Natural killer cell (primary cell): Measurements from ENCODE around the gene SRGAP3. TPM values are rescaled to one million over a fixed set of nuclear protein-coding genes. Genes with fewer than 3 reads are reported as not detected.

ENCODE experiments used
- ATAC-seq, 3 donors: fragments of 150-1000 bp in 2 of 3; fragments of 200-7000 bp in 1 of 3; cut with Tn5 transposase; 1 replicate in 1 of 3; 2 replicates in 2 of 3; pipeline ENCODE4 v1.10.0; 2021; ENCODE audit warnings: mild to moderate bottlenecking in 2 of 3, moderate library complexity in 2 of 3
- DNase-seq, 2 donors: peaks; one replicate each; pipeline versions ENCODE4 v3.0.0 to v3.0.0-alpha.2; 2013 to 2021; ENCODE audit warnings: mixed read lengths in 1 of 2
- H3K27ac ChIP-seq: one replicate; pipeline ENCODE4 v1.5.1; 2013; ENCODE audit warnings: mild to moderate bottlenecking, low read length
- H3K27me3 ChIP-seq: one replicate; pipeline ENCODE4 v1.6.1; 2013; ENCODE audit warnings: low read length; ENCODE audit not compliant: control insufficient read depth, insufficient read depth
- H3K36me3 ChIP-seq: one replicate; pipeline ENCODE4 v1.6.1; 2013; ENCODE audit warnings: low read length; ENCODE audit not compliant: control insufficient read depth, insufficient read depth
- H3K4me1 ChIP-seq: one replicate; pipeline ENCODE4 v1.6.1; 2013; ENCODE audit warnings: low read length; ENCODE audit not compliant: control insufficient read depth, insufficient read depth
- H3K4me3 ChIP-seq: one replicate; pipeline ENCODE4 v1.5.1; 2013; ENCODE audit warnings: low read length
- H3K9me3 ChIP-seq: one replicate; pipeline ENCODE4 v1.6.1; 2013; ENCODE audit warnings: low read length; ENCODE audit not compliant: control insufficient read depth, insufficient read depth
- H3K27ac Mint-ChIP-seq, 2 donors: one replicate each; pipeline ENCODE4 v1.8.0; 2022; ENCODE audit warnings: mild to moderate bottlenecking in 2 of 2, mixed read lengths in 2 of 2, moderate library complexity in 1 of 2
- H3K27me3 Mint-ChIP-seq, 2 donors: one replicate each; pipeline ENCODE4 v1.8.0; 2022; ENCODE audit warnings: low read depth in 2 of 2, mixed read lengths in 2 of 2
- H3K36me3 Mint-ChIP-seq: one replicate; pipeline ENCODE4 v1.8.0; 2022; ENCODE audit warnings: mixed read lengths
- H3K4me1 Mint-ChIP-seq, 2 donors: one replicate each; pipeline ENCODE4 v1.8.0; 2022; ENCODE audit warnings: mixed read lengths in 2 of 2
- H3K4me3 Mint-ChIP-seq: one replicate; pipeline ENCODE4 v1.8.0; 2022; ENCODE audit warnings: mild to moderate bottlenecking, moderate library complexity, mixed read lengths
- H3K9me3 Mint-ChIP-seq, 2 donors: one replicate each; pipeline ENCODE4 v1.8.0; 2022; ENCODE audit warnings: mixed read lengths in 2 of 2
- CTCF ChIP-seq: fragments of 200-600 bp; IDR thresholded peaks from one replicate; pipeline ENCODE4 v1.8.0; 2022; ENCODE audit warnings: antibody characterized with exemption
- WGBS: methylation state at CpG from one replicate; pipeline ENCODE4 v1.1.7; 2013; ENCODE audit warnings: missing lambda C conversion rate; ENCODE audit not compliant: insufficient coverage; 5-methylcytosine and 5-hydroxymethylcytosine counted together
- intact Hi-C: fragments of 100-400 bp; cut with micrococcal nuclease; formaldehyde crosslinking; loops from one replicate; pipeline ENCODE4 v1.14.2; 2022
- total RNA-seq, 4 donors: library from RNA; stranded (reverse); fragments of 120-200 nt in 1 of 4; gene quantifications; one replicate each; pipeline versions ENCODE4 v1.2.3 to v1.2.4, GENCODE V29; 2013 to 2022

Gene SRGAP3
- total RNA-seq, 3 donors from 2014 or later (not counting 1 experiment from before 2014, with no cell fraction given): 2.5 to 14.9 (median 3.0) TPM

DNA sequence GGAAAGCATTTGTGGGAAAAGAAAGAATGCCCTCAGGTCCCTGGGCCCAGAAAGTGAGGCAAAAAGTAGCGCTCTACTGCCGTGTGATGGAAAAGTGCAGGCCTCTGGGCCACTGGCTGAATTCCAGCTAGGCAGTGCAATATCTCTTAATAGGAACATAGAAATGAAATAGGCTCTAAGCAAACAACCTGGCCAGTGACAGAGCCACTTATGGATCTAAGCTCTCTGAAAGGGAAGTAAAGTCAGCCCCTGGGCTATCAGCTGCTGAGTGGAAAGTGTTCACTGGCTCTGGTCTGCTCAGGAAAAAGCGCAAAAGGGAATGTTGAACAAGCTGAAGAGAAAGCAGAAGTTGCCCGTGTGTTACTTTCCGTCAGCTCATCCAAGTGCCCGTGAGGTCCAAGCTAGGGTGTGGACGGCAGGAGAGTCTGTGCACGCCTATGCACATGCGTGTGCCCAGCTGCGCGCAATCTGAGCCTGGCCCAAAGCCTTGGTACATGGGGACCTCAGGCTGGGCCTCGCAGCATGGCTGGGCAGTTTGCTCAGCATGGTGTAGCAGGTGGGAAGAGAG, 212.2 kb downstream of the SRGAP3 start:
- Histone ChIP-seq H3K4me3 (no peak overlapping the region), H3K36me3 (no peaks in the 10 kb centered on the region), H3K4me1 (no peaks in the 10 kb centered on the region), H3K9me3 (no peaks in the 10 kb centered on the region), H3K27ac (no peak overlapping the region), H3K27me3 (no peaks in the 10 kb centered on the region)
- TF ChIP-seq CTCF: no peak
- ATAC-seq (no peak), DNase-seq (no peak)
- Mint-ChIP-seq H3K4me3 (no peak overlapping the region), H3K9me3 (no peaks in the 10 kb centered on the region), H3K27me3 (no peaks in the 10 kb centered on the region), H3K36me3 (no peaks in the 10 kb centered on the region), H3K27ac (no peak overlapping the region), H3K4me1 (no peaks in the 10 kb centered on the region)
- intact Hi-C loops: no loop called here
- WGBS: 85% methylated on average over 12 of the region's 12 CpGs

GRCh38 chr3:9036404-9037131, 212.9 kb downstream of the SRGAP3 start:
- no peak for ATAC-seq

GRCh38 chr3:9035961-9036360, 213.5 kb downstream of the SRGAP3 start:
- no peak overlapping the region for H3K4me3 Mint-ChIP-seq

More at GRCh38 chr3:9036404-9037131, 212.9 kb downstream of the SRGAP3 start:
- H3K27ac ChIP-seq: no peak overlapping the region
- H3K27me3 Mint-ChIP-seq: peaks cover 0 to under 1% of the 10 kb centered on the region in 2 donors
- no peak for DNase-seq
- H3K27me3 ChIP-seq: no peaks in the 10 kb centered on the region
- H3K9me3 Mint-ChIP-seq: no peaks in the 10 kb centered on the region
- H3K4me3 ChIP-seq: no peak overlapping the region
- H3K36me3 Mint-ChIP-seq: no peaks in the 10 kb centered on the region
- no peak overlapping the region for H3K27ac Mint-ChIP-seq
- intact Hi-C loops: no loop called here
- H3K4me1 Mint-ChIP-seq: no peaks in the 10 kb centered on the region
- no peaks in the 10 kb centered on the region for H3K4me1 ChIP-seq
- H3K36me3 ChIP-seq: no peaks in the 10 kb centered on the region
- 73% methylated on average over 8 of the region's 9 CpGs for WGBS
- no peaks in the 10 kb centered on the region for H3K9me3 ChIP-seq
- TF ChIP-seq CTCF: no peak
- H3K4me3 Mint-ChIP-seq: no peak overlapping the region

More at GRCh38 chr3:9035961-9036360, 213.5 kb downstream of the SRGAP3 start:
- no peak for TF ChIP-seq CTCF
- Histone ChIP-seq H3K36me3 (no peaks in the 10 kb centered on the region), H3K9me3 (no peaks in the 10 kb centered on the region), H3K4me1 (no peaks in the 10 kb centered on the region), H3K27ac (no peak overlapping the region), H3K4me3 (no peak overlapping the region), H3K27me3 (no peaks in the 10 kb centered on the region)
- Mint-ChIP-seq H3K27ac (no peak overlapping the region), H3K9me3 (no peaks in the 10 kb centered on the region), H3K4me1 (no peaks in the 10 kb centered on the region), H3K27me3 (peaks cover 0 to 4% of the 10 kb centered on the region in 2 donors), H3K36me3 (no peaks in the 10 kb centered on the region)
- intact Hi-C loops: no loop called here
- DNase-seq (no peak), ATAC-seq (no peak)
- WGBS: 100% methylated on average over 1 of the region's 2 CpGs
